HG02943 (cell line): ENCODE results near the gene DHRS9.
A peak's percentile ranks its signal among the peaks of the same experiment; 100 is the strongest.
"Not testable (repeated sequence)": the region's sequence is repeated elsewhere in the genome, so short reads cannot be mapped to it uniquely, and the experiment has no call there.

ENCODE experiments used
- ATAC-seq: cut with Tn5 transposase; IDR thresholded peaks from one replicate; pipeline ENCODE4 v1.9.1; 2021; ENCODE audit warnings: mild to moderate bottlenecking, low read depth, moderate library complexity; ENCODE audit not compliant: unreplicated experiment

The DHRS9 gene

DNA sequence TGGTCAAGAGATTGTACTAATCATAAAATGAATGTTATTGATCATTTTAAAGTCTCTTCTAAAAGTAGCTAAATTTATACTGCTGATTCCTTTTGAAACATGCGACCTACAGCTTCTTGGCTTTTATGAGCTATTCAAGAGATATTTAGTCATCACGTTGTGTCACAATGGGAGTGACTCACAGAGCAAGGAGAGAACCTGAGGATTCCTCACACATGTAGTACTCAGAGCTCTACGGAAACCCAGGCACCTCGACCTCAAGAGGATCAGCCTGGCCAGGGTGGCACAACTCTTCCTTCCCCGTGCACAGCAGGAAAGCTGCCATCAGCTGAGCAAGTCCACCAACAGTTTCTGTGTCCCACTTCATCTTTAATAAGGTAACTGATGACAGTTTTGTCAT is at the start of gene DHRS9:
Gene DHRS9 (plus strand): TSS at position 223 of the 400 bp plus-strand sequence. CDS start 12,019 bp downstream, outside the sequence.
- no peak for ATAC-seq

DNA sequence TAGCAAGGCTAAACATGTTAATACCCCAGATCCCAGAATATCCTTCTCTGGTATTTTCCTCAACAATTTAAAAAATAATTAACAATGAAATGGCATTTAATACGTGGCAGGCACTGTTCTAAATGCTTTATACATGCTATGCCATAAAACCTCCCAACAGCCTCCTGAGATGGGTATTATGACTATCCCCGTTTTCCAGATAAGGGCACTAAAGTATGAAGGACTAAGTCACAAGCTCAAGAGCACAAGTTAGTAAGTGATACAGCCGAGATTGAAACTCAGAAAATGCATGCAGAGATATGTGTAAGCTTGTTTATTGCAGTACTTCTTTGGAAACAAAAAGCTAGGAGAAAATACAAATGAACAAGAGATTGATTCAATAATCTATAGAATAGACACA is 46.2 kb upstream of the DHRS9 start:
- ATAC-seq, result no peak

- no peak for ATAC-seq
Measured at GRCh38 chr2:169026056-169026455, 43.3 kb upstream of the DHRS9 start.

DNA sequence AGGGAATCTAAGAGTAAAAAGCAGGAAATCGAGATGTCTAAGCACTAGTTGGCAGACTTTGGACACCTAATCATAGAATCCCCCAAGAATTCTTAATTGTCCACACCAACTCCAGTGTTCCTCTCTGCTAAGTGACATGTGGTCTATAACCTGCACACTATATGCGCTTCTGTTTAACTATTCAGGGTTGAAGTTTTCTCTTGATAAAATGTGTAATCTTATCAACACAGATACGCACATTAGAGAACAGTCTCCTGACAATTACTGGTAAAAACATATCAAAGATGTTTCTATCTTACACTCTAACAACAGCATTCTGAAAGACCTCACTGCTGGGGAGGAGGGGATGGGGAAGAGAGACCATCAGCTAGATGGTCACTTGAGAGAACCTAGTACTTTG is 42.1 kb upstream of the DHRS9 start:
- no peak for ATAC-seq

DNA sequence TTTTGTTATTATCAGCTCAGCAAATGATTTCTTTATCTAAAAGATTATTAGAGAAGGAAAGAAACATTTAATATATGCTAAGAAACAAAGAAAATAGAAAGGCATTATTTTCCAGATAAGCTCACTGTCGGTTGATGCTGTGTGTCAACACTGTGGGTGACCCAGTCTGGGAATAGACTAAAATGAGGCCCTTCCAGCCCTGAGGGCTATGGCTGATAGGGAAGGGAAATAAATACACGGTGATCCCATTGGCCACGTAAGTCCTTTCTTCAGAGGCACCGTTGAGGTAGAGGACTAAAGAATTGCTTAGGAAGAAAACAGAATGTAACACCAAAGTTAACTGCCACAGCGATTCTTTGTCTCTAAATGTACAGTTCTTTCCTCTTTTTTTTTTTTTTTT is 40.0 kb upstream of the DHRS9 start:
- no peak for ATAC-seq

- no peak for ATAC-seq
Measured at GRCh38 chr2:169031202-169031601, 38.2 kb upstream of the DHRS9 start, which contains the start of gene ABCB11. Gene ABCB11, minus strand, starts transcription at chr2:169031324. Its CDS starts 13,199 bp downstream, at chr2:169018125.

- no peak for ATAC-seq
Measured at GRCh38 chr2:169034256-169034655, 35.1 kb upstream of the DHRS9 start.

GRCh38 chr2:169034984-169035544 is 34.3 kb upstream of the DHRS9 start:
- ATAC-seq, result no peak

DNA sequence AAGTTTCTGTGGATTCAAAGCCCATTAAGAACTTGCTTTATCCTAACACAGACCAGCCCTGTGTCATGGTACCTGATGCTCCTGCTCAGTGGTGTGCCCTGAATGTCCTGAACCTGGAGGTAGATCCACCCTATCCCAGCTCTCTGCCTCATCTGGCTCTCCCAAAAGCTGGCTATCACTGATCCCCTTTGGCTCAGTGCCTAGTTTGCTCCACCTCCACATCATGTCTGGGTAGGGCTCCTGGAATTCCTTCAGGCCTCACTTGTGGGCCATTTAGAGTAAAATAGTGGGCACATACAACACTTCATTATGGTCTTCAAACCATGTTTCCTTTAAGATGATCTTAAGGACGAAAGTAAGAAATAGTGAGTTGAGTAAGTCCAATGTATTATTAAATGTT is 33.5 kb upstream of the DHRS9 start:
- no peak for ATAC-seq

DNA sequence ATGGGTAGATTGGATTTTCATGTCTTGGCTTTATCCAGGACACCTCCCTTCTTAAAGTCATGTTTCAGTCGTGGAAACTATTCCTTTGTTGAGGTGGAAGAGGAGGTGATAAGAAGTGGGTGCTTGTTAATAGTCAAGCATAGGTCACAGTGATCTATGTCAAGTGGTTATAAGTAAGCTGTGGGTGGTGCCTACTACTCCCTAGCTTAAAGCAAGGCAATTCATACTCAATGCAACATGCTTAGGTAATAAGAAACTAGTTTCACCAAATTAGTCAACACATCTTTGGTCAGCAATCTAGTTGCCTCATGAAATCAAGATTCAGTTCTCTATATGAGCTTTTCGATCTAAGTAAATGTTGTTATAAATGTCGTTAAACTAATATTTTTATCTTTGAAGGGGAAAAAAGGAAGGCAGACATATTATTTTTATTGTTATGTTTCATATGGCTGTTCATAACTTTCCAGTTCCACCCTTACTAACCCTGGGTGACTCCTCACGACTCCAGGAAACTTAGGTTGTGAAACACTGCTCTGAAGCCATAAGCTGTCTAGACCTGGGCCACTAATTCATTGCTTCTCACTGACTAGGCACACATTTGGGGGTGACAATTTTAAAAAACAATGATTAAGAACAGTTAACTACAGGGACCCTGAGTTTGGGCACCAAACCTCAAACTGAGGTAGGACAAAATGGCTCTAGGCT is 32.5 kb upstream of the DHRS9 start:
- peak; percentile 59 for ATAC-seq

- peak; percentile 50 for ATAC-seq
Measured at GRCh38 chr2:169038338-169038757, 31.0 kb upstream of the DHRS9 start.

DNA sequence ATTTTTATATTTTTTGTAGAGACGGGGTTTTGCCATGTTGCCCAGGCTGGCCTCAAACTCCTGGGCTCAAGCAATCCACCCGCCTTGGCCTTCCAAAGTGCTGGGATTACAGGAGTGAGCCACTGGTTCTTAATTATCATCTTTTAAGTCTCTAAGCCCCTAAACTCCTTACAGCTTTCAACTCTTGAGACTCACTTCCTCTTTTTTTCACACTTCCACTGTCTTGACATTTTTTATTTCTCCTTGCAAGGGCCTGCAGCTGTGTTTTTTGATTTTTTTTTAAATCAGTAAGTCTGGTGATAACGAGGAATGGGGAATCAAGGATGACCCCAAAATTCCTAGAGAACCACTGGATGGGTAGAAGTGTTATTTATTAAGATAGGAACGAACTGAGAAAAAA is 29.7 kb upstream of the DHRS9 start:
- no peak for ATAC-seq

DNA sequence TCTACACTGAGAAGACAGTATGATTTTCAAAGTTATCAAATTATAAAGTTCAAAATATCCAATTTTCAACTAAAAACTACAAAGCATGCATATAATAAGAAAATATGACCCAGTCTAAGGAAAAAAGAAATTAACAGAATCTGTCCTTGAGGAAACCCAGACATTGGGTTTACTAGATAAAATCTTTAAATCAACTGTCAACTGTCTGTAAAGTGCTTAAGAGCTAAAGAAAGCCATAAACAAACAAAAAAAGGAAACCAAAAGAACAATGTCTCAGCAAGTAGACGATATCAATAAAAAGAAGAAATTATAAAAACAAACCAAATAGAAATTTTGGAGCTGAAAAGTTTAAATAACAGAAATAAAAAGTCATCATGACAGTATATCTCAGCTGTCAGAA is 27.8 kb upstream of the DHRS9 start:
- no peak for ATAC-seq

DNA sequence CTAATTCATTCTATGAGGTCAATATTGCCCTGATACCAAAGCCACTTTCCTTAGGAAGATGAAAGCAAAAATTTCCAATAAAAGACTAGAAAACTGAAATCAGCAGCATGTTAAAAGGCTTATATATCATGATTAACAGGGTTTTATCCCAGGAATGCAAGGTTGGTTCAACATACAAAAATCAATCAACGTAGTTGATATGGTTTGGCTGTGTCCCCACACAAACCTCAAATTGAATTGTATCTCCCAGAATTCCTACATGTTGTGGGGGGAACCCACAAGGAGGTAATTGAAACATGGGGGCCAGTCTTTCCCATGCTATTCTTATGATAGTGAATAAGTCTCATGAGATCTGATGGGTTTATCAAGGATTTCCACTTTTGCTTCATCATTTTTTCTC is 26.5 kb upstream of the DHRS9 start:
- no peak for ATAC-seq

DNA sequence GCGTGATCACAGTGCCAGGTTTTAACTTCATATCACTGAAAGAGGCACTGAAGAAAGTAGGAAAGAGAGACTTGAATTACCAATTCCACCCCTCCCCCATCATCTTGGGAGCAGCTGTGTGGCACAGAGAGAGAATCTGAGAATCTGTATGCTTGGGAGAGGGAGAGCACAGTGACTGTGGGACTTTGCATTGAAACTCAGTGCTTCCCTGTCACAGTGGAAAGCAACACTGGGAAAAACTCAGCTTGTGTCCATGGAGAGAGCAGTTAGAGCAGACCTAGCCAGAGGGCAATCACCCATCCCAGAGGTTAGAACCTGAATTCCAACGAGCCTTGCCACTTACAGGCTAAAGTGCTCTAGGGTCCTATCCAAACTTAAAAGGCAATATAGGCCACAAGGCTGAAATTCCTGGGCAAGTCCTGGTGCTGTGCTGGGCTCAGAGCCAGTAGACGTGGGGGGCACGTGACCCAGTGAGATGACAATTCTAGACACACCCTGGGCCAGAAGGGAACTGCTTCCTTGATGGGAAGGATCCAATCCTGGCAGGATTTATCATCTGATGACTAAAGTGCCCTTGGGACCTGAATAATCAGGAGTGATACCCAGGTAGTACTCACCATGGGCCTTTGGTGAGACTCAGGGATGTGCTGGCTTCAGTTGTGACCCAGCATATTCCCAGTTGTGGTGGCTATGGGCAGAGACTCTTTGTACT is 22.8 kb upstream of the DHRS9 start:
- ATAC-seq, result no peak

GRCh38 chr2:169047256-169048250 is 21.8 kb upstream of the DHRS9 start:
- ATAC-seq, result no peak

- ATAC-seq, result no peak
Measured at GRCh38 chr2:169049142-169049541, 20.2 kb upstream of the DHRS9 start.

DNA sequence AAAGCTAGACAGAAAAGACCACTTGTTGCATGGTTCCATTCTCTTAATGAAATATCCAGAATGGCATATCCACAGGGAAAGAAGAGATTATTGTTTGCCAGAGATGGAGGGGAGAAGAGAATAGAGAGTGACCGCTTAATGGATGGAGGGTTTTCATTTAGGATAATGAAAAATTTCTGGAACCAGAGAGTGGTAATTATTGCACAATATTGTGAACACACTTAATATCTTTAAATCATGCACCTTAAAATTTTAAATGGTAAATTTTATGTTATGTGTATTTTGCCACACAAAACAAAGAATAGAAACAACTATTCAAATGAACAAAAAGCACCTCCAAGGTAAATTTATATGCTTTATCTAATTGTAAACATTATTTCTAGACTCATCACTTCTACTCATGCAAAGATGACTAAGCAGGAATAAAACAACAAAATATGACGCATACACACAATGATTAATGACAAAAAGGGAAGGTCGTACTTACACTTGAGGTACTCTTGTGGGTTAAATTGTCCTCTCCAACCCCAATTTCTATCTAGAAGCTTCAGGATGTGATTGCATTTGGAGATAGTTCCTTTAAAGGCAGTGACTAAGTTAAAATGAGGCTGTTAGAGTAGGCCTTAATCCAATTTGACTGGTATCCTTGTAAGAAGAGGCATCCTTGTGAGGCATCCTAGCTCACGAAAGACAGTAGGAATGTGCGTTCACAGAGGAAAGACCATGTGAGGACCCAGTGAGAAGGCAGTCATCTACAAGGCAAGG is 18.7 kb upstream of the DHRS9 start:
- no peak for ATAC-seq

DNA sequence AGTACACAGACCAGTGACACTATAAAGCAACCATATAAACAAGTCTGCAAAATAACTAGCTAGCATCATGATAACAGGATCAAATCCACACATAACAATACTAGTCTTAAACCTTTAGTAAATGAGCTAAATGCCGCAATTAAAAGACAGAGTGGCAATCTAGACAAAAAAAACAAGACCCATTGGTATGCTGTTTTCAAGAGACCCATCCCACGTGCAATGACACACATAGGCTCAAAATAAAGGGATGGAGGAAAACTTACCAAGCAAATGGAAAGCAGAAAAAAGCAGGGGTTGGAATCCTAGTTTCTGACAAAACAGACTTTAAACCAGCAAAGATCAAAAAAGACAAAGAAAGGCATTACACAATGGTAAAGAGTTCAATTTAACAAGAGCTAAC is 14.8 kb upstream of the DHRS9 start:
- ATAC-seq, result not testable (repeated sequence)

GRCh38 chr2:169064199-169064598 is 5.2 kb upstream of the DHRS9 start:
- not testable (repeated sequence) for ATAC-seq
